IPS-20b (cell line): ENCODE results near the gene CSRP1.

ENCODE experiments used
- H3K27ac ChIP-seq: one replicate; pipeline ENCODE4 v1.5.1; 2013; ENCODE audit warnings: low read length
- H3K27me3 ChIP-seq: 2 replicates; pipeline ENCODE4 v1.6.1; 2013; ENCODE audit warnings: mild to moderate bottlenecking, low read length, inconsistent platforms; ENCODE audit not compliant: insufficient read depth
- H3K36me3 ChIP-seq: 2 replicates; pipeline ENCODE4 v1.6.1; 2013; ENCODE audit warnings: low read depth, mild to moderate bottlenecking, inconsistent platforms, low read length, moderate library complexity; ENCODE audit not compliant: insufficient read depth
- H3K4me1 ChIP-seq: 2 replicates; pipeline ENCODE4 v1.6.1; 2013; ENCODE audit warnings: mild to moderate bottlenecking, control low read depth, inconsistent platforms, low read length, moderate library complexity; ENCODE audit not compliant: insufficient read depth
- H3K4me3 ChIP-seq: 2 replicates; pipeline ENCODE4 v1.5.1; 2013; ENCODE audit warnings: mild to moderate bottlenecking, low read length, inconsistent platforms
- H3K9ac ChIP-seq: 2 replicates; pipeline ENCODE4 v1.6.1; 2013; ENCODE audit warnings: low read depth, mild to moderate bottlenecking, inconsistent platforms, low read length, moderate library complexity
- H3K9me3 ChIP-seq: 2 replicates; pipeline ENCODE4 v1.6.1; 2013; ENCODE audit warnings: mild to moderate bottlenecking, low read depth, low read length, inconsistent platforms; ENCODE audit not compliant: insufficient read depth

The CSRP1 gene

DNA sequence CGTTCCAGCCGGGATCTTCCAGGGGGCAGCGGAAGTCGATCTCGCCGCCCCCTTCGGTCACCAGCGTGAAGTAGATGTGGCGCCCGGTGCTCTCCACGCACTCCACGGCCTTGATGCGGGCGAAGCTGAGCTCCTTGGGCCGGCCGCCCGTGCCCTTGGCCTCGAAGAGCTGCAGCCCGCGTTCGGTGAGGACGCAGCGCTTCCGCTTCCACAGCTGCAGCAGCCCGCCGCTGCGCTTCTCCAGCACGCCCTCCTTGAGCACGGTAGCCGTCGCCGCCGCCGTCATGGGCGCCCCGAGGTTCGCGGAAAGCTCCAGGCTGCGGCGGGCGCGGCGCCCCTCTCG lies 38.5 kb downstream of the CSRP1 start:
- H3K27me3 ChIP-seq: peaks cover 45% of the 10 kb centered on the region
- no peak overlapping the region for H3K27ac ChIP-seq
- H3K36me3 ChIP-seq: peaks cover 21% of the 10 kb centered on the region
- peak overlapping the region; percentile 75 for H3K4me3 ChIP-seq
- H3K9me3 ChIP-seq: no peaks in the 10 kb centered on the region
- H3K9ac ChIP-seq: peak overlapping the region; percentile 27
- H3K4me1 ChIP-seq: peaks cover 5% of the 10 kb centered on the region; the same call in 1 of the 2 replicates

DNA sequence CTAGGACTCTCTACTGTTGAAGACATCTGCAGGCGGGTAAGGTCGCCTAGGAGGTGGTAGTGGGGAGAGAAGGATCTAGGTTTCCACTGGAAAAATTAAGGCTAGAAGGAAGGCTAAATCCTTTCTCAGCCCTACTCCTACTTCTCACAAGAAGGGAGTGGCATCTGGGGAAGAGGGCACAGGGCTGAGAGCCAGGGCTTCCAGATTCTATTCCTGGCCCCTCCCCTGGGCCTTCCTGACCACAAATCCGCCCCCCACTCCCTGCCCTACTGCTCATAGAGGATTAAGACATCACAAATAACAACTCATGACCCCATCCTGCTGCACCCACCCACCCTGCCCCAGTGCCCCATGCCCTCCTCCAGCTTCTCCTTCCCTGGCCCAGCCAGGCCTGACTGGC lies 40.4 kb downstream of the CSRP1 start:
- Histone ChIP-seq H3K4me1 (peaks cover 5% of the 10 kb centered on the region; the same call in 1 of the 2 replicates), H3K9me3 (no peaks in the 10 kb centered on the region), H3K4me3 (no peak overlapping the region), H3K36me3 (peaks cover 21% of the 10 kb centered on the region), H3K9ac (no peak overlapping the region), H3K27me3 (peaks cover 40% of the 10 kb centered on the region), H3K27ac (no peak overlapping the region)

DNA sequence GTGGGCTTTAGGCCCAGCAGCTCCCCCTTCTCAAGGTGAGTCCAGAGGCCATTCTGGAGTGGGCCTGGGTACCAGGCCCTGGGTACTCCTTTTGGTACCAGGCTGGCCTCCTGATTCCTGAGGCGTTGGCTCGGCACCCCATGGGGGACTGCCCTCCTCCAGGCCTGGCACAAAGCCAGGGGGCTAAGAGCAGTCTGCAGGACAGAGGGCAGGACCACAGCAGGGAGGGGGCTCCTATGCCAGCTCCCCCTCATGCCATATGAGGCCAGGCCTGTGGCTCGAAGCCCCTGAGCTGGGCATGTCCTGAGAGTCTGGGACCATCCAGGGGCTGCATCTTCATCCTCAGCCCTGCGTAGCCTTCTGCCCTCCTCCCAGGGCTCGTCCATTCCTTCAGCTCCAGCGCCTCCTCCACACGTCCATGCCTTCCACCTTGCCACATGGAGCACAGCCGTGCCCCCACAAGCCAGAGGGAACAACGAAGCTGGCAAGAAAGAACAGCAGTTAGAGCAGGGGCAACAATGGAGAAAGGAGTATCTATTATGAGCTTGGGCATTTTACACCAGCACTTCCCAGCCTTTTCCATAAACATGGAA lies 41.1 kb downstream of the CSRP1 start:
- Histone ChIP-seq H3K9ac (no peak overlapping the region), H3K4me1 (peaks cover 5% of the 10 kb centered on the region; the same call in 1 of the 2 replicates), H3K4me3 (no peak overlapping the region), H3K9me3 (no peaks in the 10 kb centered on the region), H3K27ac (no peak overlapping the region), H3K27me3 (peaks cover 33% of the 10 kb centered on the region), H3K36me3 (peaks cover 21% of the 10 kb centered on the region)

DNA sequence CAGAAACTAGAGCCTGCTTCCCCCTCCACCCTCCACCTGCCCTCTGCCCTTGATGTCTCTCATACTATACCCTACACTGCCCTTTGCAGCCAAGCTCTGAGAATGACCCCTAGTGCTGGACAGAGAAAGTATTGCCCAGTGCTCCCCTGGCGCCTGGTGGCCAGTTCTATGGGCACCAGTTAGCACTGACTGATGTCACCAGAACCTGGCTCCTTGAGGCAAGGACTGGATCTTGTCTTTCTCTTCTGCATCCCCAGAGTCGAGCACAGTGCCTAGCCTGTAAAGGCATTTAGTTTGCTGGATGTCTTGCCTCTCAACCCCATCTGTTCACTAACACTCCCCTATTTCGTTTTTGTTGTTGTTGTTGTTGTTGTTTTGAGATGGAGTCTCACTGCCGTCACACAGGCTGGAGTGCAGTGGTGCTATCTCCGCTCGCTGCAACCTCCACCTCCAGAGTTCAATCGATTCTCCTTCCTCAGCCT lies 43.8 kb downstream of the CSRP1 start:
- Histone ChIP-seq H3K27ac (no peak overlapping the region), H3K36me3 (peaks cover 21% of the 10 kb centered on the region), H3K27me3 (peaks cover 6% of the 10 kb centered on the region), H3K9me3 (no peaks in the 10 kb centered on the region), H3K4me1 (no peaks in the 10 kb centered on the region; the same call in 1 of the 2 replicates), H3K4me3 (no peak overlapping the region), H3K9ac (no peak overlapping the region)

GRCh38 chr1:201461645-201462441 lies 45.1 kb downstream of the CSRP1 start:
- no peak overlapping the region for H3K4me3 ChIP-seq
- H3K4me1 ChIP-seq: peaks cover 7% of the 10 kb centered on the region
- no peak overlapping the region for H3K9ac ChIP-seq
- H3K9me3 ChIP-seq: no peaks in the 10 kb centered on the region
- no peak overlapping the region for H3K27ac ChIP-seq
- H3K36me3 ChIP-seq: peaks cover 21% of the 10 kb centered on the region
- no peaks in the 10 kb centered on the region for H3K27me3 ChIP-seq

- Histone ChIP-seq H3K27ac (no peak overlapping the region), H3K4me3 (no peak overlapping the region), H3K4me1 (peaks cover 11% of the 10 kb centered on the region), H3K36me3 (peaks cover 18% of the 10 kb centered on the region), H3K27me3 (no peaks in the 10 kb centered on the region), H3K9me3 (no peaks in the 10 kb centered on the region), H3K9ac (no peak overlapping the region)
These were observed 45.9 kb downstream of the CSRP1 start for GRCh38 chr1:201460814-201461644.

DNA sequence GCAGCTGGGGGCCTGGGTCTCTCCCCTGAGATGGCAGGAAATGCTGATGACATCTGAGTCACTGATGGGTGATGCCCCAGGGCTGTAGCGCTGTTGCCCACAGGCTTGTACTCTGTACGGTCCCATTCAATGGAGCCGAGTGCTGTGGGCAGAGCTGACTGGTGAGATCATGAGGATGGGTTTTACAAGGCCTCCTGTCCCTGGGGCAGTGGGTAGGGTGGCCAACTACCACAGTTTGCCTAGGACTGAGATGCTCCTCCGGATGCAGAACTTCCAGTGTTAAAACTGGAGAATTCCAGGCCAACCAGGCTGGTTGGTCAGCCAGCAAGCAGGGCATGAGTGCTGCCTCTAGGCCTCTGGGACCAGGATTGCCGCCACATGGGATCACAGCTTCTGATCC lies 47.1 kb downstream of the CSRP1 start:
- Histone ChIP-seq H3K9me3 (no peaks in the 10 kb centered on the region), H3K27me3 (no peaks in the 10 kb centered on the region), H3K4me1 (peaks cover 14% of the 10 kb centered on the region), H3K9ac (no peak overlapping the region), H3K27ac (no peak overlapping the region), H3K4me3 (no peak overlapping the region), H3K36me3 (peaks cover 5% of the 10 kb centered on the region; the same call in 1 of the 2 replicates)

DNA sequence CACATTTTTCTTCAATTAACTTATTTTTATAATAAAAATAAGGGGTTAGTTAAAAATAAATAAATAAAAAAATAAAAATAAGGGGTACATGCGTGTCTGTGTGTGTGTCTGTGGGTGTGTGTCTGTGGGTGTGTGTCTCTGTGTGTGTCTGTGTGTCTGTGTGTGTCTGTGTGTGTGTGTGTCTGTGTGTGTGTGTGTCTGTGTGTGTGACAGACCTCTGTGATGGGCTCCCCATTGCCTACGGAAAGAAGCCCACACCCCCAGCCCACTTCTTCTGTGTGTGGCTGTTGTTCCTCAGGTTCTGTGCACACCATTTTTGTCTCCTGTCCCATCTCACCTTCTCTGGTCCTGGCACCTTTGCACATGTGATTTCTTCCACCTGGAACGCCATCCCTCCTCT lies 47.9 kb downstream of the CSRP1 start:
- H3K4me3 ChIP-seq: no peak overlapping the region
- no peak overlapping the region for H3K9ac ChIP-seq
- no peaks in the 10 kb centered on the region for H3K27me3 ChIP-seq
- no peaks in the 10 kb centered on the region for H3K36me3 ChIP-seq
- H3K9me3 ChIP-seq: no peaks in the 10 kb centered on the region
- H3K4me1 ChIP-seq: peaks cover 14% of the 10 kb centered on the region
- no peak overlapping the region for H3K27ac ChIP-seq

GRCh38 chr1:201457508-201457960 lies 49.4 kb downstream of the CSRP1 start:
- H3K36me3 ChIP-seq: no peaks in the 10 kb centered on the region
- H3K27ac ChIP-seq: no peak overlapping the region
- H3K9ac ChIP-seq: no peak overlapping the region
- no peaks in the 10 kb centered on the region for H3K27me3 ChIP-seq
- H3K9me3 ChIP-seq: no peaks in the 10 kb centered on the region
- H3K4me3 ChIP-seq: no peak overlapping the region
- peaks cover 14% of the 10 kb centered on the region for H3K4me1 ChIP-seq

DNA sequence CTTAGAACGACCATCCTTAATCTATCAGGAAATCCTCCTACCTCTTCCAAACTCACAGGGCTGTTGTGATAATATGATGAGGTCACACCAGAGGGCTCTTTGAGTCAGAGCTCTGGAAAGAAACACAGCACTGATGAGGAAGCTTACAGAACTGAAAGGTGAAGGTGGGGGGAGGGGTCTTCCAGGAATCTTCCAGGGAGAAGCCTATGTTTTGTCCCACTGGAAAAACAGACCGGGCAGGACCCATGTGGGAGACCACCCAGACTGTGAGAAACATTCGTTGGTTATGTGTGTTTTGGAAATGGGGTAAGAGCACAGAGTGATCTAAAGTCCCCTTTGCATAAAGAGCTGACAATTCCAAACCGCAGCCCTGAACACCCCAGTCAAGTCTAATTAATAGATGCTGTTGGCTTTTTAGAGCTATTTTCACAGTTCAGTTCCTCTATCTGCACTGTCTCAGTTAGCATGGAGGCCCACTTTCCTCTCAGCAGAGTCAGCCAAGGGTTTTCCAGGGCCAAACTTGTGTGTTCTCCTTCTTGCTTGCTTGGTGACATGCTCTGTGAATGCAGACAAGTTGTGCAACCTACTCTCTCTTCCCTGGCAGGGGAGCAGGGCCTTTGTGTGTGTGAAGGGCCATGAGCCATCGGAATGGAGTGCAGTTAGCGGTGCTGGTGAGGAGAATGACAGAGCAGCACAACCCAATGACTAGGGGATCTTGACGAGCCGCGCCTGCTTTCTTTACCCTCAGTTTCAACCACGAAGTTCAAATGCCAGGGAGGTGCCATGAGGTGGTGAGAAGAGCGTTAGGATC lies 50.2 kb downstream of the CSRP1 start:
- Histone ChIP-seq H3K36me3 (no peaks in the 10 kb centered on the region), H3K9ac (no peak overlapping the region), H3K27me3 (no peaks in the 10 kb centered on the region), H3K27ac (no peak overlapping the region), H3K9me3 (no peaks in the 10 kb centered on the region), H3K4me1 (peaks cover 14% of the 10 kb centered on the region), H3K4me3 (no peak overlapping the region)

DNA sequence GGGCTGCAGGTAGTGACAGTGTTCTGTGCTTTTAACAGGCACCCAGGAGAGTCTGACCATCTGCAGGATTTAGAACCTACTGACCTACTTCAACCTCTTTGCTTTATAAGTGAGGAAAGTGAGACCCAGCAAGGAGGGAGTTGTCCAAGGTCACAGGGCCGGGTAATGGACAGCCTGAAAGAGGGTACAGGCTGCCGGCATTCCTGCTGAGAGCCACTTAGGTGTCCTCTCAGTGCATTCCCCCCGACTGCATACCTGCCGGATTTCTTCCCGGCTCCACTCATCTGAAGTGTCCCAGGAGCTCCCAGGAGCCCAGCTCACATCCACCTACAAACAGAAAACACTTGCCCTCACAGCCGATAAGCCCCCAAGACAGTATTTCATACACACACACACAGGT lies 51.8 kb downstream of the CSRP1 start:
- no peaks in the 10 kb centered on the region for H3K9me3 ChIP-seq
- H3K36me3 ChIP-seq: no peaks in the 10 kb centered on the region
- no peak overlapping the region for H3K9ac ChIP-seq
- H3K4me3 ChIP-seq: no peak overlapping the region
- peaks cover 19% of the 10 kb centered on the region for H3K4me1 ChIP-seq
- no peaks in the 10 kb centered on the region for H3K27me3 ChIP-seq
- H3K27ac ChIP-seq: no peak overlapping the region
